Hepatocyte (in vitro differentiated cells): ENCODE results near the gene C8B. TPM values are rescaled to one million over a fixed set of nuclear protein-coding genes. Genes with fewer than 3 reads are reported as not detected.

Source experiments
- DNase-seq: peaks from one replicate; pipeline ENCODE4 v3.0.0-alpha.2; 2016; ENCODE audit warnings: low spot score
- H2AFZ ChIP-seq: fragments of 200-600 bp; sonication (generic); 2 replicates; pipeline ENCODE4 v1.6.0; 2016; ENCODE audit warnings: antibody characterized with exemption, mild to moderate bottlenecking
- H3K27ac ChIP-seq: fragments of 200-600 bp; sonication (generic); 2 replicates; pipeline ENCODE4 v1.5.1; 2016; ENCODE audit warnings: mild to moderate bottlenecking
- H3K27me3 ChIP-seq: fragments of 200-600 bp; sonication (generic); 2 replicates; pipeline ENCODE4 v1.6.1; 2016
- H3K36me3 ChIP-seq: fragments of 200-600 bp; sonication (generic); replicated peaks from 2 replicates; pipeline ENCODE4 v1.5.1; 2016; ENCODE audit warnings: low read depth; ENCODE audit not compliant: insufficient read depth
- H3K4me1 ChIP-seq: fragments of 200-600 bp; sonication (generic); 2 replicates; pipeline ENCODE4 v1.5.1; 2016; ENCODE audit warnings: mild to moderate bottlenecking, moderate library complexity; ENCODE audit not compliant: insufficient read depth
- H3K4me2 ChIP-seq: fragments of 200-600 bp; sonication (generic); 2 replicates; pipeline ENCODE4 v1.6.0; 2016
- H3K4me3 ChIP-seq: fragments of 200-600 bp; sonication (generic); 2 replicates; pipeline ENCODE4 v1.5.1; 2016; ENCODE audit warnings: mild to moderate bottlenecking
- H3K79me2 ChIP-seq: fragments of 200-600 bp; sonication (generic); 2 replicates; pipeline ENCODE4 v1.6.0; 2017; ENCODE audit warnings: mild to moderate bottlenecking
- H3K9me2 ChIP-seq: fragments of 200-600 bp; sonication (generic); replicated peaks from 2 replicates; pipeline ENCODE4 v1.6.0; 2017; ENCODE audit warnings: mild to moderate bottlenecking; ENCODE audit not compliant: insufficient read depth
- H3K9me3 ChIP-seq: fragments of 200-600 bp; sonication (generic); 2 replicates; pipeline ENCODE4 v1.5.1; 2016; ENCODE audit warnings: low read depth, mild to moderate bottlenecking
- H4K20me1 ChIP-seq: fragments of 200-600 bp; sonication (generic); 2 replicates; pipeline ENCODE4 v1.6.0; 2016; ENCODE audit warnings: mild to moderate bottlenecking; ENCODE audit not compliant: insufficient read depth, poor library complexity, severe bottlenecking
- CTCF ChIP-seq: fragments of 200-600 bp; sonication (generic); IDR thresholded peaks from 2 replicates; pipeline ENCODE4 v1.5.1; 2016; ENCODE audit warnings: antibody characterized with exemption, mild to moderate bottlenecking; ENCODE audit not compliant: poor library complexity
- EZH2 ChIP-seq: fragments of 200-600 bp; sonication (generic); IDR thresholded peaks from 2 replicates; pipeline ENCODE4 v1.6.1; 2016; ENCODE audit warnings: antibody characterized with exemption, mild to moderate bottlenecking, borderline replicate concordance
- EZH2phosphoT487 ChIP-seq: fragments of 200-600 bp; sonication (generic); IDR thresholded peaks from one replicate; pipeline ENCODE4 v1.6.1; 2018; ENCODE audit warnings: antibody characterized with exemption, mild to moderate bottlenecking, low read depth, moderate library complexity; ENCODE audit not compliant: unreplicated experiment, severe bottlenecking
- WGBS: methylation state at CpG from one replicate; pipeline ENCODE4 v1.1.6; 2016; ENCODE audit warnings: low lambda C conversion rate; ENCODE audit errors: missing lambda C conversion rate; 5-methylcytosine and 5-hydroxymethylcytosine counted together
- polyA plus RNA-seq: library from polyadenylated mRNA; unstranded; fragments of >200 nt; fragmentation: Nextera tagmentation; extraction: Ambion mirVana; gene quantifications from 2 replicates; pipeline ENCODE4 v1.2.1, GENCODE V29; 2016
- total RNA-seq: library from RNA; depleted of rRNA; stranded (reverse); fragments of >200 nt; gene quantifications from 2 replicates; pipeline ENCODE4 v1.2.3, GENCODE V29; 2014

C8B gene
- total and polyA plus RNA-seq, 2 experiments from 2014 or later: 22.1 to 29.0 TPM

GRCh38 chr1:56965191-56965590 lies 624 bp downstream of the C8B start:
- no peaks in the 10 kb centered on the region for H3K79me2 ChIP-seq
- H3K4me2 ChIP-seq: no peak overlapping the region
- peaks cover 10% of the 10 kb centered on the region for H3K4me1 ChIP-seq
- no peak for TF ChIP-seq CTCF
- TF ChIP-seq EZH2phosphoT487: no peak
- no peak for TF ChIP-seq EZH2
- H3K27ac ChIP-seq: no peak overlapping the region
- WGBS: 87% methylated on average over 3 of the region's 3 CpGs
- no peaks in the 10 kb centered on the region for H3K27me3 ChIP-seq
- no peaks in the 10 kb centered on the region for H4K20me1 ChIP-seq
- no peak overlapping the region for H2AFZ ChIP-seq
- no peak for DNase-seq
- H3K9me2 ChIP-seq: no peaks in the 10 kb centered on the region
- H3K4me3 ChIP-seq: no peak overlapping the region
- H3K36me3 ChIP-seq: no peaks in the 10 kb centered on the region
- H3K9me3 ChIP-seq: no peaks in the 10 kb centered on the region

- Histone ChIP-seq H3K9me3 (no peaks in the 10 kb centered on the region), H3K79me2 (no peaks in the 10 kb centered on the region), H3K27ac (no peak overlapping the region), H3K36me3 (no peaks in the 10 kb centered on the region), H3K4me2 (no peak overlapping the region), H3K9me2 (no peaks in the 10 kb centered on the region), H3K27me3 (no peaks in the 10 kb centered on the region), H2AFZ (no peak overlapping the region), H3K4me3 (no peak overlapping the region), H3K4me1 (peaks cover 10% of the 10 kb centered on the region), H4K20me1 (no peaks in the 10 kb centered on the region)
- WGBS: 87% methylated on average over 9 of the region's 9 CpGs
- TF ChIP-seq CTCF: no peak
- peak; percentile 21 for DNase-seq
Measured at GRCh38 chr1:56964349-56965017, 1.3 kb downstream of the C8B start.

GRCh38 chr1:56963667-56964066 lies 2.1 kb downstream of the C8B start:
- no peak for TF ChIP-seq EZH2
- no peak for TF ChIP-seq CTCF
- no peak for TF ChIP-seq EZH2phosphoT487
- Histone ChIP-seq H3K4me1 (peaks cover 15% of the 10 kb centered on the region), H4K20me1 (no peaks in the 10 kb centered on the region), H3K36me3 (no peaks in the 10 kb centered on the region), H3K27me3 (no peaks in the 10 kb centered on the region), H3K4me2 (no peak overlapping the region), H3K27ac (no peak overlapping the region), H3K9me2 (no peaks in the 10 kb centered on the region), H2AFZ (no peak overlapping the region), H3K9me3 (no peaks in the 10 kb centered on the region), H3K79me2 (no peaks in the 10 kb centered on the region), H3K4me3 (no peak overlapping the region)
- DNase-seq: no peak
- WGBS: 90% methylated on average over 4 of the region's 4 CpGs

GRCh38 chr1:56961426-56961825 lies 4.4 kb downstream of the C8B start:
- Histone ChIP-seq H4K20me1 (no peaks in the 10 kb centered on the region), H3K36me3 (no peaks in the 10 kb centered on the region), H3K9me2 (no peaks in the 10 kb centered on the region), H3K27me3 (no peaks in the 10 kb centered on the region), H3K4me2 (no peak overlapping the region), H3K4me3 (no peak overlapping the region), H3K27ac (no peak overlapping the region), H3K9me3 (no peaks in the 10 kb centered on the region), H3K4me1 (peaks cover 18% of the 10 kb centered on the region), H3K79me2 (no peaks in the 10 kb centered on the region), H2AFZ (no peak overlapping the region)
- WGBS: 87% methylated on average over 10 of the region's 10 CpGs
- TF ChIP-seq EZH2: no peak
- TF ChIP-seq EZH2phosphoT487: no peak
- TF ChIP-seq CTCF: no peak
- DNase-seq: no peak
